A549 (cell line): ENCODE measurements around the gene TMEM145. TPM values are rescaled to one million over a fixed set of nuclear protein-coding genes. Genes with fewer than 3 reads are reported as not detected.
"Not testable (repeated sequence)": the region's sequence is repeated elsewhere in the genome, so short reads cannot be mapped to it uniquely, and the experiment has no call there.

Experiments used
- ATAC-seq, 2 experiments: fragments of 200-7000 bp in 1 of 2; fragments of >200 bp in 1 of 2; cut with Nextera tagmentation in 1 of 2; cut with Tn5 transposase in 1 of 2; 3 replicates each; pipeline versions ENCODE4 v1.8.0 to v1.9.1; 2018 to 2020; ENCODE audit warnings: mild to moderate bottlenecking in 1 of 2, moderate library complexity in 1 of 2
- CTCF ChIA-PET: fragments of 300-600 bp; sonication (Branson Sonifier 250); formaldehyde crosslinking; extraction: SDS; loops from one replicate; lab custom pipeline; 2021; ENCODE audit warnings: antibody characterized with exemption, inconsistent platforms; lab: Yijun Ruan, JAX
- POLR2A ChIA-PET: fragments of 350-600 bp; formaldehyde crosslinking; extraction: SDS; loops from one replicate; lab custom pipeline; 2021; ENCODE audit warnings: antibody characterized with exemption, inconsistent platforms; lab: Yijun Ruan, JAX
- DNase-seq, 2 experiments: peaks; one replicate each; pipeline versions ENCODE4 v3.0.0 to v3.0.0-alpha.2; 2011 to 2016; ENCODE audit warnings: low read depth in 1 of 2, low spot score in 1 of 2
- FAIRE-seq: peaks from 2 replicates; lab custom pipeline; 2011; peaks lifted over from hg19 to GRCh38; lab: Jason Lieb, UNC
- H3K27ac ChIP-seq, 2 experiments: fragments of >200 bp; sonication (Bioruptor Twin); formaldehyde crosslinking; 3 replicates each; pipeline ENCODE4 v1.5.1; 2016 to 2017
- H3K4me1 ChIP-seq: fragments of >200 bp; sonication (Bioruptor Twin); formaldehyde crosslinking; 3 replicates; pipeline ENCODE4 v1.6.1; 2016
- H3K4me2 ChIP-seq: fragments of >200 bp; sonication (Bioruptor Twin); formaldehyde crosslinking; 3 replicates; pipeline ENCODE4 v1.6.1; 2016
- H3K4me3 ChIP-seq: fragments of >200 bp; sonication (Bioruptor Twin); formaldehyde crosslinking; 3 replicates; pipeline ENCODE4 v1.5.1; 2016
- H3K9me3 ChIP-seq: fragments of >200 bp; sonication (Bioruptor Twin); formaldehyde crosslinking; 3 replicates; pipeline ENCODE4 v1.6.1; 2016
- CTCF ChIP-seq: fragments of >200 bp; sonication (Bioruptor Twin); formaldehyde crosslinking; IDR thresholded peaks from 3 replicates; pipeline ENCODE4 v1.5.1; 2016
- EHF ChIP-seq: fragments of 250-450 bp; sonication (Bioruptor Pico); IDR thresholded peaks from 2 replicates; pipeline ENCODE4 v1.5.0; 2020; ENCODE audit warnings: mild to moderate bottlenecking
- EHMT2 ChIP-seq: fragments of 200-600 bp; sonication (generic); IDR thresholded peaks from 2 replicates; pipeline ENCODE4 v1.6.1; 2016; ENCODE audit warnings: antibody characterized with exemption, low read depth, mild to moderate bottlenecking, moderate library complexity
- FOXS1 ChIP-seq: fragments of 250-450 bp; sonication (Bioruptor Pico); IDR thresholded peaks from 2 replicates; pipeline ENCODE4 v1.5.0; 2020; ENCODE audit warnings: mild to moderate bottlenecking, moderate library complexity
- HOXB13 ChIP-seq: fragments of 250-450 bp; sonication (Bioruptor Pico); IDR thresholded peaks from 2 replicates; pipeline ENCODE4 v1.5.0; 2020; ENCODE audit warnings: low read depth, mild to moderate bottlenecking, moderate library complexity
- HOXB5 ChIP-seq: fragments of 250-450 bp; sonication (Bioruptor Pico); IDR thresholded peaks from 2 replicates; pipeline ENCODE4 v1.5.0; 2020; ENCODE audit warnings: mild to moderate bottlenecking, moderate library complexity
- KDM5A ChIP-seq: fragments of 200-600 bp; sonication (generic); IDR thresholded peaks from 2 replicates; pipeline ENCODE4 v1.6.1; 2016; ENCODE audit warnings: antibody characterized with exemption, mild to moderate bottlenecking
- MAX ChIP-seq: IDR thresholded peaks from 2 replicates; pipeline ENCODE4 v1.6.1; 2012
- MYC ChIP-seq: IDR thresholded peaks from 2 replicates; pipeline ENCODE4 v1.6.1; 2012; ENCODE audit warnings: mild to moderate bottlenecking, inconsistent platforms, low read length, improper control_type of control experiment, borderline replicate concordance
- REST ChIP-seq: fragments of 200-600 bp; sonication (generic); IDR thresholded peaks from 2 replicates; pipeline ENCODE4 v1.6.1; 2016; ENCODE audit warnings: antibody characterized with exemption, mild to moderate bottlenecking, moderate library complexity
- SMC3 ChIP-seq: fragments of >200 bp; sonication (Bioruptor Twin); formaldehyde crosslinking; IDR thresholded peaks from 3 replicates; pipeline ENCODE4 v1.6.1; 2018; ENCODE audit warnings: inconsistent platforms
- TP53 ChIP-seq: fragments of 250-450 bp; sonication (Bioruptor Pico); IDR thresholded peaks from 2 replicates; pipeline ENCODE4 v1.5.0; 2021; ENCODE audit warnings: mild to moderate bottlenecking, moderate library complexity
- WGBS: methylation state at CpG from one replicate; pipeline ENCODE4 v1.1.6; 2017; ENCODE audit errors: missing lambda C conversion rate; 5-methylcytosine and 5-hydroxymethylcytosine counted together
- polyA minus RNA-seq: library from RNA; depleted of rRNA, polyadenylated mRNA; stranded (reverse); fragments of >200 nt; gene quantifications from 2 replicates; pipeline ENCODE4 v1.2.3, GENCODE V29; 2011; rRNA and poly(A)+ RNA removed
- polyA plus RNA-seq, 4 experiments: library from polyadenylated mRNA; depleted of rRNA in 3 of 4; stranded (reverse); fragments of >200 nt; fragmentation: RNase III in 1 of 4; extraction: RNeasy Plus Mini Kit Qiagen cat#74134 plus additional on column Dnase treatment in 1 of 4; gene quantifications; 2 replicates in 3 of 4; 3 replicates in 1 of 4; pipeline ENCODE4 v1.2.3, GENCODE V29; 2011 to 2017

Gene TMEM145
- 0.71 and 1.8 TPM in 2 replicates for polyA plus RNA-seq (2011; rRNA removed)
- 2.9 and 3.8 TPM in 2 replicates for polyA plus RNA-seq (2012; cell fraction: cytosol; rRNA removed)
- 13.7 and 18.2 TPM in 2 replicates for polyA plus RNA-seq (2012; cell fraction: nucleus; rRNA removed)
- 3.6 to 5.1 TPM (median 4.3 TPM) in 3 replicates for polyA plus RNA-seq (2017; fragmentation: RNase III; extraction: RNeasy Plus Mini Kit Qiagen cat#74134 plus additional on column Dnase treatment)
- 6.3 and 6.9 TPM in 2 replicates for polyA minus RNA-seq

- ChIA-PET CTCF (interaction anchor here (0.9 to 4.4 kb wide), 9 partner anchors 9 to 173 kb away, joined by 3 to 30 read pairs (median 4); partner anchors contain the start of genes PAFAH1B3 and PRR19), POLR2A (no interaction called here)
- Histone ChIP-seq H3K4me2 (peak within 1 kb of the TSS; percentile 94), H3K4me1 (peaks cover 5% of the 10 kb centered on the region; the same call in 1 of the 3 replicates), H3K4me3 (peak within 1 kb of the TSS; percentile 51), H3K9me3 (no peaks in the 10 kb centered on the region), H3K27ac (peak within 1 kb of the TSS; percentile 32 to 79; a peak in 5 of 6 replicates)
- FAIRE-seq (no peak), DNase-seq (peak; percentile 67 to 92), ATAC-seq (peak; percentile 67 to 82)
- 5% methylated on average over 40 of the region's 67 CpGs for WGBS
- TF ChIP-seq EHMT2 = peak; percentile 52; the same call in 1 of the 2 replicates
- TF ChIP-seq HOXB13 = peak; percentile 83; the same call in 1 of the 2 replicates
- no peak for TF ChIP-seq MYC
- TF ChIP-seq FOXS1 (CRISPR knock-in tag) = peak; percentile 55; the same call in 1 of the 2 replicates
- peak; percentile 36 for TF ChIP-seq CTCF
- TF ChIP-seq REST = peak; percentile 90
- TF ChIP-seq MAX = peak; percentile 49; the same call in 1 of the 2 replicates
- TF ChIP-seq TP53 = no peak
- TF ChIP-seq HOXB5 = peak; percentile 64; the same call in 1 of the 2 replicates
- TF ChIP-seq SMC3 = peak; percentile 10; the same call in 1 of the 3 replicates
- no peak for TF ChIP-seq KDM5A
- 0 out of 2 replicates have a peak, but pooled peaks have one; percentile 41 for TF ChIP-seq EHF
- TF ChIP-seq, all 56 proteins: peak for 9
Measured at GRCh38 chr19:42313096-42313839, at the start of gene TMEM145. TMEM145 (plus strand) TSS chr19:42313309; CDS start chr19:42313377, 68 bp downstream.

GRCh38 chr19:42266105-42266504 lies 47.0 kb upstream of the TMEM145 start:
- not testable (repeated sequence) for FAIRE-seq, ATAC-seq
- CTCF ChIA-PET = interaction anchor here (0.6 to 2.6 kb wide), 6 partner anchors 9 to 30 kb away, joined by 3 to 17 read pairs (median 10); no protein-coding TSS in a partner anchor

More at GRCh38 chr19:42266105-42266504, 47.0 kb upstream of the TMEM145 start:
- WGBS = 86% methylated on average over 4 of the region's 4 CpGs
- H3K27ac ChIP-seq, DNase-seq, H3K4me2 ChIP-seq, POLR2A ChIA-PET, H3K9me3 ChIP-seq, H3K4me3 ChIP-seq: not testable (repeated sequence)
- H3K4me1 ChIP-seq = peaks cover 24% of the 10 kb centered on the region
